ENCODE measurements around the gene ARHGEF19.
"Not testable (repeated sequence)": the region's sequence is repeated elsewhere in the genome, so short reads cannot be mapped to it uniquely, and the experiment has no call there.

Gene ARHGEF19

GRCh38 chr1:16221499-16221898 is 9.0 kb upstream of the ARHGEF19 start:
- no peak for DNase-seq (ENCODE audit: low read depth in 2 of 2)

DNA sequence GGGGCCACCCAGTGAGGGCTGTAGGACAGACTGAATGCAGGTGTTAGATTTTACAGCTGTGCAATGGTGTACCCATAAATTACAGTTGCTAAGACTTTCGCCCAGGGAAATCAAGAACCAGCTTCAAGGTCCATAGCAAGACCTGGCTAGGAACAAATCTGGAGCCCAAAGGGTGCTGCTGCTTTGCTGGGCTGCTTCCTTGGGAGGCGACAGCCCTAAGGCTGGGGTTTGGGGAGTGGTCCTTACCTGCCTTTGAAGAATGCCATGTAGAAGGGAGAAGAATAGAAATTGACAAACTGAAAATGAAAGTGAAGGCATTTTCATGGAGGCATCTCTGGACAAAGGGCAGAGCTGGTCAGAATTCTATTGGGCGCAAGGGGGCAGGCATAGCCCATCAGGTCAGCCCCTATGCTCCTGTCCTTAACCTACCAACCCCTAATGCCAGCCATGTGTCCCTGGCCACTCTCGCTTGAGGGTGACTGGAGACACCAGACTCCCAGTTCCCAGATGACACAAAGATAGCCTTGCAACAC is 7.6 kb upstream of the ARHGEF19 start:
- DNase-seq (ENCODE audit: low read depth in 2 of 2), result no peak

DNA sequence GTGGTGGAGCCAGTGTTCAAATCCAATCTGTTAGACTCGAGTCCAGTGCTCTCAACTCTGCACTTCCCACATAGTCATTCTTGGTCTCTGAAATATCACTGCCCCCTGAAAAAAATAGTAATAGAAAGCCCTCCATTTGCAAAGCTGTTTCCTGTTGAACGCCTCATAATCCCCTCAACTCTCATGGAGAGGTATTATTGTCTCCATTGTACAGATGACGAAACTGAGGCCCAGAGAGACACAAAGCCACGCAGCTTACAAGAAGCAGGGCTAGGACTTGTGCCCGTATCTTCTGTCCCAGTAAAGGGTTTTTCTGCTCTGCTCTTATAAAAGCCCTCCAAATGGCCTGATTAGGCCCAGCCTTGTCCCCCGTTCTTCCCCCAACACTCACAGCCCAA is 6.2 kb upstream of the ARHGEF19 start:
- no peak for DNase-seq (ENCODE audit: low read depth in 2 of 2)

DNA sequence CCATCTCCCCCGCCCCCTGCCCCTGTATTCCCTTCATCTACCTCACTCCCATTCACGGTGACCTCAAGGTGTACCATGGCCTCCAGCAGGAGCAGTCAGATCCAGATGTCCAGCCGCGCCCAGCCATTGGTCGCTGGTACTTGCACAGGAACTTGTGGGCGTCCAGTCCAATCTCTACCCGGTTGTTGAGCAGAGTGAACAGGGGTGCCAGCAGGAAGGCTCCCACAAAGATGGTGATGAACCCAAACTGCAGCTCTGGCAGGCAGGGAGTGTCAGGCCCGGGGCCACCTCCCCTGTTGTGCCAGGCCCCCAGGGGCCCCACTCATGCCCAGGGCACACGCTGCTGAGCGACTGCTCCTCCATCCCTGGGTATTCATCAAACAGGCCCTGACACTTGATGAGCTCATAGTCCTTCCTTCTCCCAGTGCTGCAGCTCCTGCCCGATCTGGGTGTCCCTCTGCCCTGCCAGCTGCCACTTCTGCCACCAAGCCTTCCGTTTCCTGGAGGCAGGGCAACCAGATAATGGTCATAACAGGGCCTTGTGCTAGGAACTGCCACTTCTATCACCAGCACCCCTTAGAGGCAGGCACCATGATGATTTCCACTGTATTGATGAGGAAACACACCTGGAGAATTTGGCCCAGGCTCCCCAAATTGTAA is 5.7 kb upstream of the ARHGEF19 start:
- DNase-seq (ENCODE audit: low read depth in 2 of 2), result no peak

DNA sequence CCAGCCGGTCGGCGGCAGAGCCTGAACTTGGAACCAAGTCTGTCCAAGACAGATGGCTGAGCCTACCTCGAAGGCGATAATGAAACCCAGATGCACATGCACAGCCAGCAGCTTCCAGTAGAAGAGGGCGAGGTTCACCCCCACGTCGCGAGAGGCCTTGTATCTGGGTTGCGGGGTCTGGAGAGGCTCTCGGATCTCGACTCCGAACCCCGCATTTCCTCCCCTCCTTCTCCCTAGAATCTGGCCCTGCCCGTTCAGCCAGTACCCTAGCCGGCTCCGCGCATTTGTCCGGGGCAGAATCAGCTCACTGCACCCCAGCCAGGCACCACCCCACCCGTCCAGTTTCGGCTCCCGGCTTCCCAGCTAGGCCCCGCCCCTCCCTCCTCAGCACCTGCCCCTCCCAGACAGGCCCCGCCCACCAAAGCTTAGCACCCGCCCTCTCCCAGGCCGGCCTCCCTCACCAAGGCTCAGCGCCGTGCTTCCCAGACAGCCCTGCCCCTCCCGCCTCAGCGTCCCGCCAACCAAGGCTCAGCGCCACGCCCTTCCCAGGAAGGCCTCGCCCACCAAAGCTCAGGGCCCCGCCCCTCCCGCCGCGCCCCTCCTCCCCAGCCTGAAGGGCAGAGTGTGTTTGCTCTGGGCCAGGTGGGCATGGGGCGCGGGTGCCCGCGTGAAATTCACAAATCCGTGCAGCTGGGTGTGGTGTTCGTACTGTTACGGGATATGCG is 4.8 kb upstream of the ARHGEF19 start:
- DNase-seq (ENCODE audit: low read depth in 2 of 2), result peak; percentile 87 to 94

- peak in 1 of 2 experiments; percentile 62 for DNase-seq (ENCODE audit: low read depth in 2 of 2)
Measured at GRCh38 chr1:16215882-16216753, 3.7 kb upstream of the ARHGEF19 start.

GRCh38 chr1:16215240-16215639 is 2.8 kb upstream of the ARHGEF19 start:
- DNase-seq (ENCODE audit: low read depth in 2 of 2), result not testable (repeated sequence)

DNA sequence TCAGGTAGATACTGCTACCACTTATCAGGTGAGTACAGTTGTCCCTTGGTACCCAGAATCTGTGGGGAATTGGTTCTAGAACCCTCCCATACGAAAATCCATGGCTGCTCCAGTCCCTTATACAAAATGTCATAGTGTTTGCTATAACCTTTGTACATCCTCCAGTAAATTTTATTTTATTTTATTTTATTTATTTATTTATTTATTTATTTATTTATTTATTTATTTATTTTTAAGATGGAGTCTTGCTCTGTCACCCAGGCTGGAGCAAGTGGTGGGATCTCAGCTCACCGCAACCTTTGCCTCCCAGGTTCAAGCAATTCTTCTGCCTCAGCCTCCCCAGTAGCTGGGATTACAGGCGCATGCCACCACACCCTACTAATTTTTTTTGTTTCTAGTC is 1.1 kb upstream of the ARHGEF19 start:
- DNase-seq (ENCODE audit: low read depth in 2 of 2), result not testable (repeated sequence)

DNA sequence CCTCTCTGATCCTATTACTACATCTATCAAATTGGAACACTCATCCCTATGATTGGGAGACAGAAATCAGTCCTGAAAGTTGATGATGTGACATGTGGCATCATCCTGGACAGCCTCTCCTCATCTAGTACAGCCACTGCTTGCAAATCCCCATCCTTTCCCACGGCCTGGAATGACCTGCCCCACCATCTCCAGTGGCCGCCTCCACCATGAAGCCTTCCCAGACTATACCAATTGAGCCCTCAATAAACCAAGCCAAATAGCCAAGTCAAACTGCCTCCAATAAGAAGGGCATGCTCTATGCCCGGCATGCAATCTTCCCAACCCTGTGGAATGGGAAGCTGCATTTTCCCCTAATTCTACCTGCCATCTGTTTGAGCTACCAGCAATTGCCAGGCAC is 561 bp upstream of the ARHGEF19 start:
- DNase-seq (ENCODE audit: low read depth in 2 of 2), result no peak

DNA sequence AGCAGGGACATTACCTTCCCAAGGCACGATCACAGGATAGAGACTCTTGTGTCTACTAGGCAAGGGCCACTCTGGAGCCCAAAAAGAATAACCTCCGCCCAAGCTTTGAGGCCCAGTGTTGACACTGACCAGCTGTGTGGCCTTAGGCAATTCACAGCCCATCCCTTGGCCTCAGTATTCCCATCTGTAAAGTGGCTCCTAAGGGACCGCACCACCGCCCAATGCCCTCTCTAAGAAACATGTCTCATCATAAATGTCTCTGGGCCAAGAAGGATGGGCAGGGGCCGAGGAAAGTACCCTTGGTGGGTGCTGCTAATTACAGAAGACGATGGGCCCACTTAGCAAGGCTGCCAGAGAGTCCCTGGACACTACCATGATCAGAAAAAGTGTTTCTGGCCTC is 628 bp downstream of the ARHGEF19 start:
- DNase-seq (ENCODE audit: low read depth in 2 of 2), result no peak

- DNase-seq (ENCODE audit: low read depth in 2 of 2), result no peak
Measured at GRCh38 chr1:16210581-16210980, 1.9 kb downstream of the ARHGEF19 start.

DNA sequence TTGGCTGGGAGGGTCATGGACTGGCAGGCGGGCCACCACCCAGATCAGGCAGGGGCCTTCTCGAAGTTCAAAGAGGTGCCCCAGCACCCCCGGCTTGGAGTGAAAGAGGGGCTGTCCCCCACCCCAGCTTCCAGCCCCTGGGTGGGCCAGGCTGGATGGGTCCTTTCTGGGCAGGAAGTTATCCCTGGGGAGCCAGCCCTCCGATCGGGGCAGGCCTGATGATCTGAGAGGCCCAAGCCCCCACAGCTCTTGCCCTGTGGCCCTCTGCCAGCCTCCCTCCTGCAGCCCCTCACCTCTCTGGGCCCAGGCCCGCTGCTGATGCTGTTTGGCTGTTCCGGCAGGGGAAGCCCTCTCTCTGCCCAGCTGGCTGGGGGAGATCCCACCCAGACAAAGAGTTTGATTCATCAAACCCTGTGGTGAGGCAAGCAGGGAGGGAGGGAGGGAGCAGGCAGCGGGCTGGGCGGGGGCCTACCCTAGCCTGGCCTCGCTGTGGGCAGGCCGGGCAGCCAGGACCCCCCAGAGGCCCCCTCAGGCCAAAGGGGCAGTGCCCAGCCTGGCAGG is 2.5 kb downstream of the ARHGEF19 start:
- DNase-seq (ENCODE audit: low read depth in 2 of 2), result no peak

DNA sequence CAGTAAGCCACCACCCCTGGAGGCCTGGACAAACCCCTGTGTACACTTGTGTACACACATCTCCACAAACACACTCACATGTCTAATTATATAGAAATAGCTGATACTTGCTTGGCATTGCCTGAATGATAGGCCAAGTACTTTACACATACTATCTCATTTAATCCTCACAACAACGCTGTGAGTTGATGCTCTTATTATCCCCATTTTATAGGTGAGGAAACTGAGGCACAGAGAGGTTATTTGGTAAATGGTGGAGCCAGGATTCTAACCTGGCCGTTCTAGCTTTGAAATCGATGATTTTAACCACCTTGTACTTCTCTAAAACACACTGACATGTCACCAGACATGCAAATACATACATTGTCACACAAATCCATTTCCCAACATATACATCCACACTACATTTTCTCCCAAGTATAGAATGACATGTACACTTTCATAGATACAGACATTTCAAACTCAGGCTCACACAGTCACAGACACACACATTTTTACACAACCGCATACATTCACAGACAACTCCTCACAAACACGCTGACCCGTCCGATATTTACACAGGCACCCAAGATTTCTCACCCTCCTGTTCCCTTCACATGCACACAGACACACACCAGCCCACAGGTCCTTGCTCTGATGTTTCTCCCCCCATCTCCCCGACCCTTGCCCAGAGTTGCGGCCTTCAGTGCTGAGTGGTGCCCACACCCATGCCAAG is 3.2 kb downstream of the ARHGEF19 start:
- DNase-seq (ENCODE audit: low read depth in 2 of 2), result no peak

GRCh38 chr1:16208270-16208987 is 4.0 kb downstream of the ARHGEF19 start:
- DNase-seq (ENCODE audit: low read depth in 2 of 2), result no peak

DNA sequence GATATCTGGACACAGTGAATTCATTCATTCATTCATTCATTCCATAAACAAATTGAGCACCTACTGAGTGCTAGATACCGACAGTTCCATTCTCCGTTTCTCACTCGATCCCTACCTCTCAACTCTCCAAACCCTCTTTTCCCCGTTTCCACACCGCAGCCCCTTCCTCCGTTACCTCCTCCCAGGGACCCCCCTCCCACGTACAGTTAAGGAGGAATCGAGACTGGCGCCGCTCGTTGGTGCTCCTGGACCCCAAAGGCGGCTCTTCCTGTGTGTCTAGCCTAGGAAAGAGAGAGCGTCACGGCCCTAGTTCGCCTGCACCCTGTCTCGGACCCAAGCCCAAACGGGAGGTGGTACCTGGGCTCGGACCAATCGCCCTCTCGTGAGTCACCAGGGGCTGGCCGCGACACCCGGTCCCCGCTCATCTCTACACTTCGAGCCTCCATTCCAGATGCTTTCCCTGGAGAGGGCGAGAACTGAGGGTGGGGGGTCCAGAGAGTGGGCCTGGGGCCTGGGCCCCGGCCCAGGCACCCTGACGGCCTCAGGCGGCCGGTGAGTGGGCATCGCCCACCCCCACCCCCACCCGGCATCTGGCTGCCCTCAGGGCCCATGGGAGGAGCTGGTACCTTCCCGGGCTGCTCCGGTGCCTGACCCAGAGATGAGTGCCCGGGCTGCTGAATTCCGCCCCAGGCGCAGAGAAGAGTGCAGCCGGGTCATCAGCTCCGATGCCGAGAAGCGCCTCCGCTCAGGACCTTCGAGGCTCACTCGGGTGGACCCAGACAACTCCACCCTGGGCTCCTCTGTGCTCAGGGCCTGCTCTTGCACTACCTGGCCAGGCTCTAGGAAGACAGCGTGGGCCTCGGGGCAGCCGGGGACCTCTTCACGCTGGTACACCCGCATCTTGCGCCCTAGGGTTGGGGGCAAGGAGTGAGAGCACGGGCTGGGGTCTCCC is 4.9 kb downstream of the ARHGEF19 start:
- no peak for DNase-seq (ENCODE audit: low read depth in 2 of 2)

- DNase-seq (ENCODE audit: low read depth in 2 of 2), result peak; percentile 90 to 95
Measured at GRCh38 chr1:16206547-16207317, 5.7 kb downstream of the ARHGEF19 start.

DNA sequence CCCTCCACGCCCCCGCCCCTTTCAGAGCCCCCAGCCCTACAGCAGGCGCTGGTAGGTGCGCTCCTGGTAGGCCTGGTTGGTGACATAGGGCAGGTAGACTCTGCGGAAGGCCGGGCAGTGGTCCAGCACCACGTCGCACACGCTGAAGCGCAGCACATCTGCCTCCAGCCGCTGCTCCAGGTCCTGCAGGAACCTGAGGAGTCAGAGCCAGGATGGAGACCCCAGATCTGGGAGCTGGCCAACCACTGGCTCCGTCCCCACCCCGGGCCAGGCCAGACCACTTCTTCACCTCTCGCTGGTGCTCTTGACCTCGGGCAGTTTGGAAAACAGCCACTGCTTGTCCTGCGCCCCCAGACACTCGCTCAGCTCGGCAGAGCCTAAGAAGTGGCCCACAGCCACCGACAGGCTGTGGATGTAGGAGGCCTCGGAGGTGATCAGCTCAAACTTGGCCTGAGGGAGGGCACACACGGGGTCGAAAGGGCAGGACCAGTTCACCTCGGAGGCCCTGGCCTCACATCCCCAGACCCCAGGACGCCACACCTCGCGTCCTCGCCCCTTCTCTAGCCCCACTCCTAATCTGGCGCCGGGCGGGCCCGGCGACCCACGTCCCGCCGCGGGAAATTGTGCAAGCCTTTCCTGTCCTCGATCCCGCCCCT is 6.4 kb downstream of the ARHGEF19 start:
- DNase-seq (ENCODE audit: low read depth in 2 of 2), result no peak

DNA sequence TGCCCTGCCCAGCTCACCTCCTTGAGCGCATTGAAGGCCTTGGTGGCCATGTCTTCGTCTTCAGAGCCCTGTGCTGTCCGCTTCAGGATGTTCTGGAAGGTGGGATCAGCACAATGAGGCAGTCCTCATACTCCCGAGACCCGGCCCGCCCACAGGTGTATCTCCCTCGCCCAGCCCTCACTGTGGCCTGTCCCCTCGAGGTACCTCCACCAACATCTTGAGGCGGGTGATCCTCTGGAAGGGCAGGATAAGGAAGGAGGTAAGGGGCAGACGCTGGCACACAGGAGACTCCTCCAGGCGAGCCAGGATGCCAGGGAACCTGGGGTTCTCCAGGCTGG is 7.1 kb downstream of the ARHGEF19 start:
- DNase-seq (ENCODE audit: low read depth in 2 of 2), result no peak
